Measurements from ENCODE around the gene PTMS. TPM values are rescaled to one million over a fixed set of nuclear protein-coding genes. Genes with fewer than 3 reads are reported as not detected.

The PTMS gene
- total and polyA plus RNA-seq, 2 donors (not counting 3 experiments of a cell fraction or from before 2014, with no cell fraction given): 555 to 661 TPM

DNA sequence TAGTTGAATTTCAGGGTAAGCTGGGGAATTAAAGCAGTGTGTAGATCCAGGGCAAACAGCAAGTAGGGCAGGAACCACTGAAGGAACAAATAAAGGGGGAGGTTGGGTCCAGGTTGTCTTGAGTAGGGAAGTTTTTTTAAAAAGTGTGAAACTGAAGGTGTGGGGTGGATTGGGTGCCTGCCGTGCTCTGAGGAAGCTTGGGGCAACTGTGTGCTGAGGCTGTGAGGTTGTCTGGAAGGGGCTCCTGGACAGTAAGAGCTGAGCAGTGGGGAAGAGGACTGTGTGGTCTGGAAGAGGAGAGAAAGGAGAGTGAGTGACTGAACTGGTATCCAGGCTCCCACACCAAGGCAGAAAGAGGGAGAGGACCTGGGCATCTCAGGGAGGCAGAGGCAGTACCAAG is 44.6 kb downstream of the PTMS start:
- Histone ChIP-seq H3K4me1 (ENCODE audit: control insufficient read depth, extremely low read depth, insufficient read depth, low read length) (no peaks in the 10 kb centered on the region), H3K27me3 (ENCODE audit: control insufficient read depth in 2 of 2, insufficient read depth in 2 of 2, low read length in 2 of 2) (peaks cover 0 to 11% of the 10 kb centered on the region in 2 experiments), H3K9me3 (replicated peaks; ENCODE audit: control insufficient read depth, insufficient read depth, low read length) (no peaks in the 10 kb centered on the region), H2AFZ (ENCODE audit: low read depth, low read length) (no peak overlapping the region), H3K4me2 (ENCODE audit: insufficient read depth, low read length) (no peak overlapping the region), H3K9me1 (replicated peaks; ENCODE audit: control insufficient read depth, extremely low read depth, insufficient read depth, low read length) (no peaks in the 10 kb centered on the region), H3K9ac (replicated peaks; ENCODE audit: extremely low read depth, insufficient read depth, low read length) (no peak overlapping the region), H3K4me3 (replicated peaks in 1 of 3; ENCODE audit: insufficient read depth in 1 of 3, low read depth in 1 of 3, low read length in 3 of 3) (no peak overlapping the region), H4K20me1 (replicated peaks; ENCODE audit: control insufficient read depth, extremely low read depth, insufficient read depth, low read length) (no peaks in the 10 kb centered on the region), H3K79me2 (ENCODE audit: control insufficient read depth, insufficient read depth, low read length) (no peaks in the 10 kb centered on the region), H3K36me3 (ENCODE audit: control insufficient read depth in 2 of 2, extremely low read depth in 1 of 2, insufficient read depth in 2 of 2, low read length in 2 of 2) (no peaks in the 10 kb centered on the region), H3K27ac (ENCODE audit: insufficient read depth, low read depth, low read length) (no peak overlapping the region)
- POLR2A ChIA-PET: no interaction called here
- dilution Hi-C loops (cut with MboI; ENCODE audit: extremely low pct_ligation_motif_present, low sequenced_read_pairs): no loop called here
- no peak for DNase-seq (ENCODE audit: low read depth, low spot score)
- CTCF ChIA-PET: interaction anchor here (1.0 to 1.1 kb wide), 2 partner anchors 44 to 58 kb away, joined by 3 to 6 read pairs; partner anchors contain the start of gene MLF2
- BruUV-seq (replicated peaks): no TSS peak
- TF ChIP-seq GATA2 (IDR thresholded peaks at IDR 0.05; ENCODE audit: insufficient read depth, insufficient read length, low read depth, low read length) (no peak), MYC (IDR thresholded peaks at IDR 0.05; ENCODE audit: low read depth, low read length) (no peak), JUN (IDR thresholded peaks at IDR 0.05; ENCODE audit: borderline replicate concordance, insufficient read depth, insufficient read length, low read depth) (no peak), FOS (IDR thresholded peaks at IDR 0.05; ENCODE audit: borderline replicate concordance, insufficient read depth, low read length) (no peak), POLR2A (IDR thresholded peaks at IDR 0.05; ENCODE audit: low read depth, low read length) (no peak), EZH2 (IDR thresholded peaks at IDR 0.05; ENCODE audit: borderline replicate concordance, low read depth, low read length, severe bottlenecking) (no peak), POLR2AphosphoS5 (IDR thresholded peaks at IDR 0.05; ENCODE audit: insufficient read depth, low read depth, low read length) (no peak)
- TF ChIP-seq, protein P1, sequence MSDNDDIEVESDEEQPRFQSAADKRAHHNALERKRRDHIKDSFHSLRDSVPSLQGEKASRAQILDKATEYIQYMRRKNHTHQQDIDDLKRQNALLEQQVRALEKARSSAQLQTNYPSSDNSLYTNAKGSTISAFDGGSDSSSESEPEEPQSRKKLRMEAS (IDR thresholded peaks at IDR 0.05; ENCODE audit: insufficient read depth, insufficient read length): no peak
- TF ChIP-seq, protein P2, sequence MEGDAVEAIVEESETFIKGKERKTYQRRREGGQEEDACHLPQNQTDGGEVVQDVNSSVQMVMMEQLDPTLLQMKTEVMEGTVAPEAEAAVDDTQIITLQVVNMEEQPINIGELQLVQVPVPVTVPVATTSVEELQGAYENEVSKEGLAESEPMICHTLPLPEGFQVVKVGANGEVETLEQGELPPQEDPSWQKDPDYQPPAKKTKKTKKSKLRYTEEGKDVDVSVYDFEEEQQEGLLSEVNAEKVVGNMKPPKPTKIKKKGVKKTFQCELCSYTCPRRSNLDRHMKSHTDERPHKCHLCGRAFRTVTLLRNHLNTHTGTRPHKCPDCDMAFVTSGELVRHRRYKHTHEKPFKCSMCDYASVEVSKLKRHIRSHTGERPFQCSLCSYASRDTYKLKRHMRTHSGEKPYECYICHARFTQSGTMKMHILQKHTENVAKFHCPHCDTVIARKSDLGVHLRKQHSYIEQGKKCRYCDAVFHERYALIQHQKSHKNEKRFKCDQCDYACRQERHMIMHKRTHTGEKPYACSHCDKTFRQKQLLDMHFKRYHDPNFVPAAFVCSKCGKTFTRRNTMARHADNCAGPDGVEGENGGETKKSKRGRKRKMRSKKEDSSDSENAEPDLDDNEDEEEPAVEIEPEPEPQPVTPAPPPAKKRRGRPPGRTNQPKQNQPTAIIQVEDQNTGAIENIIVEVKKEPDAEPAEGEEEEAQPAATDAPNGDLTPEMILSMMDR (IDR thresholded peaks at IDR 0.05; ENCODE audit: extremely low read depth in 1 of 2, insufficient read depth in 1 of 2, low read depth in 1 of 2, low read length in 2 of 2): no peak
- no peak for FAIRE-seq
- intact Hi-C loops (cut with micrococcal nuclease): no loop called here
